Keratinocyte (primary cell): ENCODE measurements around the gene TXLNB. TPM values are rescaled to one million over a fixed set of nuclear protein-coding genes. Genes with fewer than 3 reads are reported as not detected.

Experiments used
- DNase-seq: peaks from one replicate; pipeline ENCODE4 v3.0.0-alpha.2; 2011; ENCODE audit warnings: low read depth, missing footprints, low spot score
- FAIRE-seq: peaks from 2 replicates; lab custom pipeline; 2011; peaks lifted over from hg19 to GRCh38; lab: Jason Lieb, UNC
- H2AFZ ChIP-seq: 2 replicates; pipeline ENCODE4 v1.6.0; 2012; ENCODE audit warnings: low read length, control low read depth, inconsistent platforms; ENCODE audit not compliant: control insufficient read depth
- H3K27ac ChIP-seq: 2 replicates; pipeline ENCODE4 v1.5.1; 2011; ENCODE audit warnings: low read length; ENCODE audit not compliant: control insufficient read depth, insufficient read depth
- H3K27me3 ChIP-seq: 3 replicates; pipeline ENCODE4 v1.6.0; 2011; ENCODE audit warnings: low read length; ENCODE audit not compliant: control insufficient read depth, insufficient read depth; ENCODE audit errors: extremely low read depth
- H3K36me3 ChIP-seq, 2 experiments: 2 replicates in 1 of 2; 3 replicates in 1 of 2; pipeline ENCODE4 v1.5.1; 2011; ENCODE audit warnings: low read length in 2 of 2, mild to moderate bottlenecking in 1 of 2; ENCODE audit not compliant: control insufficient read depth in 2 of 2, insufficient read depth in 2 of 2; ENCODE audit errors: extremely low read depth in 1 of 2
- H3K4me1 ChIP-seq: 3 replicates; pipeline ENCODE4 v1.5.1; 2011; ENCODE audit warnings: low read length; ENCODE audit not compliant: control insufficient read depth, insufficient read depth; ENCODE audit errors: extremely low read depth
- H3K4me2 ChIP-seq: 3 replicates; pipeline ENCODE4 v1.6.0; 2011; ENCODE audit warnings: low read depth, low read length; ENCODE audit not compliant: control insufficient read depth, insufficient read depth; ENCODE audit errors: extremely low read depth
- H3K4me3 ChIP-seq, 3 experiments: fragments of 200-600 bp in 1 of 3; sonication (generic) in 1 of 3; 2 replicates in 2 of 3; 3 replicates in 1 of 3; pipeline ENCODE4 v1.5.1; 2011 to 2016; ENCODE audit warnings: low read length in 3 of 3, mild to moderate bottlenecking in 3 of 3, control low read depth in 2 of 3, inconsistent platforms in 1 of 3, low read depth in 1 of 3, mixed read lengths in 1 of 3, mixed run types in 1 of 3, moderate library complexity in 1 of 3; ENCODE audit not compliant: control insufficient read depth in 2 of 3, insufficient read depth in 2 of 3; ENCODE audit errors: extremely low read depth in 1 of 3
- H3K79me2 ChIP-seq: 2 replicates; pipeline ENCODE4 v1.6.0; 2012; ENCODE audit warnings: low read length; ENCODE audit not compliant: control insufficient read depth, insufficient read depth
- H3K9ac ChIP-seq: 3 replicates; pipeline ENCODE4 v1.6.0; 2011; ENCODE audit warnings: low read length; ENCODE audit not compliant: control insufficient read depth, insufficient read depth; ENCODE audit errors: extremely low read depth
- H3K9me1 ChIP-seq: 3 replicates; pipeline ENCODE4 v1.6.0; 2011; ENCODE audit warnings: low read length; ENCODE audit not compliant: control insufficient read depth, insufficient read depth; ENCODE audit errors: extremely low read depth
- H3K9me3 ChIP-seq: 2 replicates; pipeline ENCODE4 v1.5.1; 2012; ENCODE audit warnings: low read depth, low read length; ENCODE audit not compliant: control insufficient read depth
- H4K20me1 ChIP-seq: 3 replicates; pipeline ENCODE4 v1.6.0; 2011; ENCODE audit warnings: low read length; ENCODE audit not compliant: control insufficient read depth, insufficient read depth; ENCODE audit errors: extremely low read depth
- CTCF ChIP-seq, 3 experiments: IDR thresholded peaks in 1 of 3; conservative IDR thresholded peaks in 1 of 3; optimal IDR thresholded peaks in 1 of 3; 2 replicates in 2 of 3; 3 replicates in 1 of 3; pipeline versions ENCODE3 to v1.5.1; 2011; ENCODE audit warnings: low read length in 3 of 3, mild to moderate bottlenecking in 3 of 3, moderate library complexity in 2 of 3, control low read depth in 1 of 3, inconsistent platforms in 1 of 3; ENCODE audit not compliant: insufficient read depth in 2 of 3; ENCODE audit errors: extremely low read depth in 1 of 3
- EZH2 ChIP-seq: IDR thresholded peaks from one replicate; pipeline ENCODE4 v1.6.1; 2012; ENCODE audit warnings: inconsistent platforms, mild to moderate bottlenecking, low read length, moderate library complexity
- dilution Hi-C: fragments of 300-500 bp; cut with MboI; formaldehyde crosslinking; loops from one replicate; pipeline ENCODE4 v1.7.0; 2020; ENCODE audit warnings: low sequenced_read_pairs; ENCODE audit not compliant: extremely low pct_ligation_motif_present
- polyA plus RNA-seq, 5 experiments: library from polyadenylated mRNA; depleted of rRNA in 3 of 5; stranded (reverse) in 3 of 5; stranded (forward) in 1 of 5; unstranded in 1 of 5; fragments of >200 nt; gene quantifications; 1 replicate in 1 of 5; 2 replicates in 3 of 5; 3 replicates in 1 of 5; pipeline versions ENCODE4 v1.2.1 to v1.2.3, GENCODE V29; 2011 to 2012; ENCODE audit warnings: missing spikeins in 2 of 5, low read depth in 1 of 5, low replicate concordance in 1 of 5

Gene TXLNB
- polyA plus RNA-seq, 1 donor (not counting 4 experiments of a cell fraction or from before 2014, with no cell fraction given), result 0.03 TPM

GRCh38 chr6:139243536-139243935 is 48.3 kb downstream of the TXLNB start:
- Histone ChIP-seq H3K36me3 (no peaks in the 10 kb centered on the region), H3K9ac (no peak overlapping the region), H4K20me1 (no peaks in the 10 kb centered on the region), H3K27ac (no peak overlapping the region), H3K27me3 (no peaks in the 10 kb centered on the region), H3K4me2 (no peak overlapping the region), H3K79me2 (no peaks in the 10 kb centered on the region), H3K9me1 (no peaks in the 10 kb centered on the region), H3K4me3 (no peak overlapping the region), H2AFZ (no peak overlapping the region), H3K4me1 (no peaks in the 10 kb centered on the region), H3K9me3 (no peaks in the 10 kb centered on the region)
- DNase-seq (no peak), FAIRE-seq (no peak)
- TF ChIP-seq EZH2 (no peak), CTCF (optimal IDR thresholded peaks at IDR 0.05 in 1 of 3, IDR thresholded peaks at IDR 0.05 in 1 of 3, conservative IDR thresholded peaks at IDR 0.05 in 1 of 3; ENCODE audit: extremely low read depth in 1 of 3, insufficient read depth in 2 of 3, low read length in 3 of 3) (no peak)
- dilution Hi-C loops, result no loop called here

GRCh38 chr6:139242457-139243240 is 49.1 kb downstream of the TXLNB start:
- dilution Hi-C loops, result no loop called here
- DNase-seq (no peak), FAIRE-seq (no peak)
- H3K9ac ChIP-seq, result no peak overlapping the region
- H3K79me2 ChIP-seq, result no peaks in the 10 kb centered on the region
- no peaks in the 10 kb centered on the region for H3K27me3 ChIP-seq
- H2AFZ ChIP-seq, result no peak overlapping the region
- no peaks in the 10 kb centered on the region for H3K36me3 ChIP-seq
- no peaks in the 10 kb centered on the region for H3K9me1 ChIP-seq
- no peak overlapping the region for H3K27ac ChIP-seq
- H3K4me2 ChIP-seq, result no peak overlapping the region
- no peaks in the 10 kb centered on the region for H3K9me3 ChIP-seq
- no peak for TF ChIP-seq EZH2
- H3K4me3 ChIP-seq, result no peak overlapping the region
- H4K20me1 ChIP-seq, result no peaks in the 10 kb centered on the region
- no peaks in the 10 kb centered on the region for H3K4me1 ChIP-seq
